IPS-11a (cell line): Measurements from ENCODE around the gene USP22.

Experiments used
- H3K4me3 ChIP-seq: one replicate; pipeline ENCODE4 v1.5.1; 2013; ENCODE audit warnings: low read depth, low read length, control low read depth

The USP22 gene

GRCh38 chr17:21002309-21003006 lies 40.4 kb downstream of the USP22 start:
- H3K4me3 ChIP-seq: no peak overlapping the region

- no peak overlapping the region for H3K4me3 ChIP-seq
Measured at GRCh38 chr17:21001813-21002221, 41.0 kb downstream of the USP22 start.

GRCh38 chr17:21001111-21001812 lies 41.5 kb downstream of the USP22 start:
- H3K4me3 ChIP-seq: no peak overlapping the region

GRCh38 chr17:20999841-21000532 lies 42.8 kb downstream of the USP22 start:
- no peak overlapping the region for H3K4me3 ChIP-seq

GRCh38 chr17:20999044-20999573 lies 43.7 kb downstream of the USP22 start:
- no peak overlapping the region for H3K4me3 ChIP-seq

GRCh38 chr17:20998571-20999043 lies 44.2 kb downstream of the USP22 start:
- H3K4me3 ChIP-seq: no peak overlapping the region

GRCh38 chr17:20997711-20998570 lies 44.9 kb downstream of the USP22 start:
- no peak overlapping the region for H3K4me3 ChIP-seq

GRCh38 chr17:20996724-20997615 lies 45.8 kb downstream of the USP22 start:
- no peak overlapping the region for H3K4me3 ChIP-seq

GRCh38 chr17:20995873-20996723 lies 46.7 kb downstream of the USP22 start:
- no peak overlapping the region for H3K4me3 ChIP-seq

GRCh38 chr17:20995164-20995872 lies 47.5 kb downstream of the USP22 start:
- no peak overlapping the region for H3K4me3 ChIP-seq

GRCh38 chr17:20994779-20995149 lies 48.0 kb downstream of the USP22 start:
- H3K4me3 ChIP-seq: no peak overlapping the region

- H3K4me3 ChIP-seq: no peak overlapping the region
Measured at GRCh38 chr17:20993863-20994778, 48.7 kb downstream of the USP22 start.

GRCh38 chr17:20992987-20993862 lies 49.6 kb downstream of the USP22 start:
- H3K4me3 ChIP-seq: no peak overlapping the region

- no peak overlapping the region for H3K4me3 ChIP-seq
Measured at GRCh38 chr17:20992416-20992815, 50.4 kb downstream of the USP22 start.

GRCh38 chr17:20991276-20992037 lies 51.4 kb downstream of the USP22 start:
- no peak overlapping the region for H3K4me3 ChIP-seq
